COLO668 (cell line): Measurements from ENCODE around the gene HTT-AS.
A peak's percentile ranks its signal among the peaks of the same experiment; 100 is the strongest.

ENCODE experiments used
- DNase-seq: peaks from one replicate; lab custom pipeline; 2025; ENCODE audit not compliant: unreplicated experiment; lab: John Stamatoyannopoulos, UW

HTT-AS gene

DNA sequence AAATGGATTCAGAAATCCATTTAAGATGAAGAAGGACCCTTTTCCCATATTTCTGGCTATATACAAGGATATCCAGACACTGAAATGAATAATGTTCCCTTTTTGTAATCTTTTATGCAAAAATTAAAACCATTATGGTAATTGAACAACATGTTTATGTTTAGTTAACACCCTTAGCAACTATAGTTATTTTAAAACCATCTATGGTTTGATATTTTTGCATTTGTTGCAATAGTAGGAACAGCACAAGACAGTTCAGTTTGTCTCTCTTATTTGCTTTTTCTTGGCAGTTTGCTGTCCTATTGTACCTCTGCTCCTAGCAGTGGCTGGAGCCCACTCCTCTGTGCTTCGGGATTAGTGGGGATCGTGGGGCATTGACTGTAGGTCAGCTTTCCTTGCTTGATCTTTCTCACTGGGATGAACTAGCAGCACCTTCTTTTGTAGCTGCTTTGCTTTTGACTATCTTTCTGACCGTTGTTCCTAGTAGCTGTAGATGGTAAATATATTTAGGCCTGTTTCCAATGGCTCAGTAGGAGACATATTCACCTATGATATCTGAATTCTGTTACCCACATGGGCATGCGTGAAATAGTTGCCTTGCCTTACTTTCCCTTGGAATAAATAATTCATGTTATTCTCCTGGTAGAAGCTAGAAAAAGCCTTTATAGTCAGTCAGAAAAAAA, 12.9 kb upstream of the HTT-AS start:
- no peak for DNase-seq

DNA sequence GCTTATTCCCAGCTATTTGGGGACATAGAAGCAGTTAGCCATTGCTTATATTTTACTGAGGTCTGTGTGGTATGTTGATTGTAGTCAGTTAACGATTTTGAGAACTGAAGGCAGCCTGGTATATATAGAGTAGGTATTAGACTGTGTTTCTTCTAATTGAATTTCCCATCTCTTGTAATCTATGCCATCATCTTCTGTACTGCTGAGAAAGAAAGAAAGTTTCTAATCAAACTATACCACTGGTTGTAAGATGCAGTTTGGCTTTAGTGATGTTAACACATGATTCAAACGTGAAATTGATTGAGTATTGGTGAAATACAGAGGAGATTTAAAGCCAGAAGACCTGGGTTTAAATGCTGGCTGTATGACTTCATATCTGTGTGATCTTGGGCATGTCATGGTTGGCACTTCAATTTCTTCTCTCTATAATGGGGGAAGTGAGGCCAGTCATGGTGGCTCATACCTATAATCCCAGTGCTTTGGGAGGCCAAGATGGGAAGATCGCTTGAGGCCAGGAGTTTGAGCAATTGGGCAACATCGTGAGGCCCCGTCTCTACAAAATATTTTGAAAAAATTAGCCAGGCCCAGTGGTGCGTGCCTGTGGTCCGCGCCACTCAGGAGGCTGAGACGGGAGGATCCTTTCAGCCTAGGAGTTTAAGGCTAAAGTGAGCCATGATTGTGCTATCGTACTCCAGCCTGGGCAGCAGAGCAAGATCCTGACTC, 11.8 kb upstream of the HTT-AS start:
- no peak for DNase-seq

DNA sequence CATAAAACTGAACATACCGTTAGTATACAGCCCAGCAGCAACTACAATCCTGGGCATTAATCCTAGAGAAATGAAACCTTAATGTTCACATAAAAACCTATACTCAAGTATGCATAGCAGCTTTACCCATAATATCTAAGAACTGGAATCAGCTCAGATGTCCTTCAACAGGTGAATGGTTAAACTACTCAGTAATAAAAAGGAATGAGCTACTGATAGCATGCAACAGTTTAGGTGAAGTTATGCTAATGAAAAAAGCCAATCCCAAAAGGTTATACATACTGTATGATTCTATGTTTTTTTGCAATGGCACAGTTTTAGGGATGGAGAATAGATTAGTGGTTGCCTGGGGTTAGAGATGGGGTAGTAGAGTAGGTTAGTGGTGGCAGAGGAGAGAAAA, 9.4 kb upstream of the HTT-AS start:
- DNase-seq = no peak

DNA sequence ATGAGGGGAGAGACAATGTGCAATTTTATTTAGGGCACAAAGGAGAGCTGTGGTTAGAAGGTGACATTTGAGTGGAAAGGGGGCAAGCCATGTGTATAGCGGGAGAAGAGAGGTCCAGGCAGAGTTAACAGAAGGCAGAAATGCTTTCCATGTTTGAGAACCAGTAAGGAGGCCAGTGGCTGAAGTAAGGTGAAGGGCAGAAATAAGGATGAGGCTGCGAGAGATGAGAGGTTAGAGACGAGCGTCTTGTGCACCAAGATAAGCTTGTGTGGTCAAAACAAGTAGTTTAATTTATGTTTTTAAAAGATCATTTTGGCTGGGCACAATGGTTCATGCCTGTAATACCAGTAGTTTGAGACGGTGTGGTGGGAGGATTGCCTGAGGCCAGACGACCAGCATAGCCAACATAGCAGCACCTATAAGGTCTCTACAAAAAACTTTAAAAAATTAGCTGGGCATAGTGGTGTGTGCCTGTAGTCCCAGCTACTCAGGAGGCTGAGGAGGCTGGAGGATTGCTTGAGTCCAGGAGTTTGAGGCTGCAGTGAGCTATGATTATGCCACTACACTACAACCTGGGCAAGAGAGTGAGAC, 8.7 kb upstream of the HTT-AS start:
- no peak for DNase-seq

DNA sequence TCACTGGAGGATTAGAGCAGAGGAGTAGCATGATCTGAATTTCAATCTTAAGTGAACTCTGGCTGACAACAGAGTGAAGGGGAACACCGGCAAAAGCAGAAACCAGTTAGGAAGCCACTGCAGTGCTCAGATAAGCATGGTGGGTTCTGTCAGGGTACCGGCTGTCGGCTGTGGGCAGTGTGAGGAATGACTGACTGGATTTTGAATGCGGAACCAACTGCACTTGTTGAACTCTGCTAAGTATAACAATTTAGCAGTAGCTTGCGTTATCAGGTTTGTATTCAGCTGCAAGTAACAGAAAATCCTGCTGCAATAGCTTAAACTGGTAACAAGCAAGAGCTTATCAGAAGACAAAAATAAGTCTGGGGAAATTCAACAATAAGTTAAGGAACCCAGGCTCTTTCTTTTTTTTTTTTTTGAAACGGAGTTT, 5.4 kb upstream of the HTT-AS start:
- DNase-seq = no peak

DNA sequence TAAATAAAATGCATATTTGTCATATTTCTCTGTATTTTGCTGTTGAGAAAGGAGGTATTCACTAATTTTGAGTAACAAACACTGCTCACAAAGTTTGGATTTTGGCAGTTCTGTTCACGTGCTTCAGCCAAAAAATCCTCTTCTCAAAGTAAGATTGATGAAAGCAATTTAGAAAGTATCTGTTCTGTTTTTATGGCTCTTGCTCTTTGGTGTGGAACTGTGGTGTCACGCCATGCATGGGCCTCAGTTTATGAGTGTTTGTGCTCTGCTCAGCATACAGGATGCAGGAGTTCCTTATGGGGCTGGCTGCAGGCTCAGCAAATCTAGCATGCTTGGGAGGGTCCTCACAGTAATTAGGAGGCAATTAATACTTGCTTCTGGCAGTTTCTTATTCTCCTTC, 3.5 kb upstream of the HTT-AS start:
- no peak for DNase-seq

DNA sequence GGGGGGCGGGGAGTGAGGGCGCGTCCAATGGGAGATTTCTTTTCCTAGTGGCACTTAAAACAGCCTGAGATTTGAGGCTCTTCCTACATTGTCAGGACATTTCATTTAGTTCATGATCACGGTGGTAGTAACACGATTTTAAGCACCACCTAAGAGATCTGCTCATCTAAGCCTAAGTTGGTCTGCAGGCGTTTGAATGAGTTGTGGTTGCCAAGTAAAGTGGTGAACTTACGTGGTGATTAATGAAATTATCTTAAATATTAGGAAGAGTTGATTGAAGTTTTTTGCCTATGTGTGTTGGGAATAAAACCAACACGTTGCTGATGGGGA, 1.3 kb upstream of the HTT-AS start:
- no peak for DNase-seq

DNA sequence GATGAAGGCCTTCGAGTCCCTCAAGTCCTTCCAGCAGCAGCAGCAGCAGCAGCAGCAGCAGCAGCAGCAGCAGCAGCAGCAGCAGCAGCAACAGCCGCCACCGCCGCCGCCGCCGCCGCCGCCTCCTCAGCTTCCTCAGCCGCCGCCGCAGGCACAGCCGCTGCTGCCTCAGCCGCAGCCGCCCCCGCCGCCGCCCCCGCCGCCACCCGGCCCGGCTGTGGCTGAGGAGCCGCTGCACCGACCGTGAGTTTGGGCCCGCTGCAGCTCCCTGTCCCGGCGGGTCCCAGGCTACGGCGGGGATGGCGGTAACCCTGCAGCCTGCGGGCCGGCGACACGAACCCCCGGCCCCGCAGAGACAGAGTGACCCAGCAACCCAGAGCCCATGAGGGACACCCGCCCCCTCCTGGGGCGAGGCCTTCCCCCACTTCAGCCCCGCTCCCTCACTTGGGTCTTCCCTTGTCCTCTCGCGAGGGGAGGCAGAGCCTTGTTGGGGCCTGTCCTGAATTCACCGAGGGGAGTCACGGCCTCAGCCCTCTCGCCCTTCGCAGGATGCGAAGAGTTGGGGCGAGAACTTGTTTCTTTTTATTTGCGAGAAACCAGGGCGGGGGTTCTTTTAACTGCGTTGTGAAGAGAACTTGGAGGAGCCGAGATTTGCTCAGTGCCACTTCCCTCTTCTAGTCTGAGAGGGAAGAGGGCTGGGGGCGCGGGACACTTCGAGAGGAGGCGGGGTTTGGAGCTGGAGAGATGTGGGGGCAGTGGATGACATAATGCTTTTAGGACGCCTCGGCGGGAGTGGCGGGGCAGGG, 711 bp upstream of the HTT-AS start:
- DNase-seq = peak; percentile 45

DNA sequence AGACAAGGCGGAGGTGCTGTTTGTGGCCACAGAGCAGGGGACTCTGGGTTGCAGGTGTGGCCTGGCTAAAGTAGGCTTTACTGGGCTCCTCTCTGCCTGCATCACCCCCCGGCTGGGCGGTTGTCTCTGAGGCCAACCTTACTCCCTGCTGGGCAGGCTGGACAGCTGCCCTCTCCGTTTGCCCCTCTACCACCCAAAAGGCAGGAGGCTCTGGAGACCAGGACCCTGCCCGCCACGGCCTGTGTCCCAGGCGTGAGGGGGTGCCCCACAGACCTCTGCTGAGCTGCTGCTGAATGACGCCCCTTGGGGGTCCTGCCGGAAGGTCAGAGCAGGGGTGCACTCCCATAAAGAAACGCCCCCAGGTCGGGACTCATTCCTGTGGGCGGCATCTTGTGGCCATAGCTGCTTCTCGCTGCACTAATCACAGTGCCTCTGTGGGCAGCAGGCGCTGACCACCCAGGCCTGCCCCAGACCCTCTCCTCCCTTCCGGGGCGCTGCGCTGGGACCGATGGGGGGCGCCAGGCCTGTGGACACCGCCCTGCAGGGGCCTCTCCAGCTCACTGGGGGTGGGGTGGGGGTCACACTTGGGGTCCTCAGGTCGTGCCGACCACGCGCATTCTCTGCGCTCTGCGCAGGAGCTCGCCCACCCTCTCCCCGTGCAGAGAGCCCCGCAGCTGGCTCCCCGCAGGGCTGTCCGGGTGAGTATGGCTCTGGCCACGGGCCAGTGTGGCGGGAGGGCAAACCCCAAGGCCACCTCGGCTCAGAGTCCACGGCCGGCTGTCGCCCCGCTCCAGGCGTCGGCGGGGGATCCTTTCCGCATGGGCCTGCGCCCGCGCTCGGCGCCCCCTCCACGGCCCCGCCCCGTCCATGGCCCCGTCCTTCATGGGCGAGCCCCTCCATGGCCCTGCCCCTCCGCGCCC, 920 bp downstream of the HTT-AS start:
- no peak for DNase-seq

DNA sequence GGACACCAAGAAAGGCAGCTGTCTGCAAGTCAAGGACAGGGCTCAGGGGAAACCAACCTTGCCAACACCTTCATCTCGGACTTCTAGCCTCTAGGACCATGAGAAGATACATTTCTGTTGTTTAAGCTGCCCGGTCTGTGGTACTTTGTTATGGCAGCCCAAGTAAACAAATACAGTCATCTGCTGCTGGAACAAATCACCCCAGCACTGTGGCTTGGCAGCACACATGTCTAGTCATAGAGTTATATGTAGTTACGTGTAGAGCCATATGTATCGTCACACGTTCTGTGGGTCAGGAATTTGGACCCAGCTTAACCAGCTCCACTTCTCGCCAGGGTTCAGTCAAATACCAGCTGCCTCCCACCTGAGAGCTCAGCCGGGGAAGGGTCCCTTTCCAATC, 2.5 kb downstream of the HTT-AS start:
- no peak for DNase-seq

DNA sequence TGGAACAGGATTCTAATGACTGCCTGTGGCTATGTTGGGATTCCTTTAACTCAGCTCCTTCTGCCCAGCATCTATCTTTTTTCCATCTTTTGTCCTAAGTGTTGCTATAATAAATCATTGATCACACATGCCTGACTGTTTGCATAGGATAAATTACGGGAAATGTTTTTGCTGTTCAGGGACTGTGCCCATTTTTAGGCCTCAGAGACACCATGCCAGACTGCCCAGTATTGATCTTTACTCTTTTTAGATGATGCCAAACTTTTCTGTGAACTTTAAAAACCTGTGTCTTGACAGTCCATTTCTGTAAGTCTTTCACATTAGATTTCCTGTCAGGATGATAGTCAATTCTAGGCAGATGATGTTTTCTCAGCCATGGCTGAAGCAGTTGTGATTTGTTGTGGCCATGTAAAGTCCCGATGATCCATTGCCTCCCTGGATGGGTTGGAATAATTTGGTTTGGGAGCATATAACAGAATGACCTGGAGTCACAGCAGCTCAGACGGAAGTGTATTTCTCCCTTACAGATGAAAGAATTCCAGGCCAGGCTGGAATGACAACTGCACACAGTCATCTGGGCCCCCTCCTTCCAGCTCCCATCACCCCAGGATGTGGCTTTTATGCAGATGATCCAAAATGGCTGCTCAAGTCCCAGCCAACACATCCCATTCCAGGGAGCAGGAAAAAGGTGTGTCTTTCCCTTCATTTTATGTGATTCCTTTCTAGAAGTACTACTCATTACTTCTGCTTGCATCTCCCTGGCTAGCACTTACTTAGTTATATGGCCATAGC, 3.4 kb downstream of the HTT-AS start:
- no peak for DNase-seq

DNA sequence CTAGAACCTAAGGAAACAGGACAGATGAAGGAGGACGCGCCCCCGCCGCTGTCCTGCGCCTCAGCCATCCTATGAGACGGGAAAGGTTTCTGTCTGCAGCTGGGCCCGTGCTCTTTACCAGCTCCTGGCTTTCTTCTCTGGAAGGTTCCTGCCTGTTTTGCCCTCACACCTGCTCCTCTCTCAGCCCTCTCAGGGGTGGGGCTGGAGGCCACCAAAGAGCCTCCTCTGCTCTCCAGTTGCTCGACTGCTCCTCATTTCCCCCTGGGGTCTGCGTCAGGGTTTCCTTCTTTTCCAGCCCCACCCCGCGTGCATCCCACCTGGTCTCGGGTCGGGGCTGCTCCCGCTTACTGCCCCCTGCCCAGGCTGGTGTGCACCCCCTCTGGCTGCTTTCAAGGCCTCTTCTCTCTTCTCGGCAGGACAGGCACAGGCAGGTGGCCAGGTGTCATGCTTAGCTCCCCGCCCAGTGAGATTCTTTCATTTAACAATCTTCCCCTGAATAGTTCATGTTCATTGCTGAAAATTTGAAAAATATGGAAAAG, 4.6 kb downstream of the HTT-AS start:
- DNase-seq = no peak

DNA sequence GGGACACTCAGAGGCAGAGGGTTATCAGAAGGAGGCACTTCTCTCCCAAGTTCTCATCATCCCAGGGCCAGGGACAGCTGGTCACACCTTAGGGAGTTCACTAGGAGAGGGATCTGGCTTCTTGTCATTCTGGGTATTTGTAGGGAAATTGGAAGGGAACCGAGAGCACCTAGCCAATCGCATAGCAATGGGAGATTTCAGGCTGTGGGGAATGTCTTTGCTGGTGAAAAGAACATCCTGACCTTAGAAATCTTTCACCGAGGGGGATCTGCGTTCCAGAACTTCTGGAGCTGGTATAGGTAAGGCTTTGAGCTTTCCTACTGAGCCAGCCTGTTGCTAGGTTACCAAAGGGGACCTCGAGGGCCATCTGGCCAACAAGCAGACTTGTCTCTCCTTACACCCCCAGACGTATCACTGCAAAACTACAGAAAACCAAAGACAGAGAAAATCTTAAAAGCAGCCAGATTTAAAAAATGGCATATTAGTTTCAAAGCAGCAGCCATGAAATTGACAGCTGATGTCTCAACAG, 6.8 kb downstream of the HTT-AS start:
- DNase-seq = no peak

DNA sequence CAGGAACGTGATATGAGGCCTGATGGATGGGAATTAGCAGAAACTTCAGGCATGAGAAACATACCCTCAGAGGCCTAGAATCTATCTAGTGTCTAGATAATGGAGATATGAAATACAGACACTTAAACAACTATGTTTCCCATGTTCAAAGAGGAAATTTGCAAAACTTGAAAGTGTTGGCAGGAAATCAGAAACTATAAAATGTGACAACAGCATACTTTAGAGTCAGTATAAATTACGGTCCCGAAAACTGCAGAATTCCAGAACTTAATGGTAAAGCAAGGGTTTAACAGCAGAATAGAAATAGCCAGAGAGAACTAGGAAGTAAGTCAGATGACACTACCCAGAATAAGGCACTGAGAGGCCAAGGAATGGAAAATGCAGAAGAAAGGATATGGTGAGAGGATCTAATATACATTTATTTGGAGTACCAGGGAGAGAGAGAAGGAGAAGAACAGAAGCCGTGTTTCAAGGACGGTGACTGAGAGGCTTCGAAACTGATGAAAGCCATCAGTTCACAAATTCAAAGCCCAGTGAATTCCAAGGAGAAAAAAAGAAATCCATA, 7.4 kb downstream of the HTT-AS start:
- DNase-seq = no peak

DNA sequence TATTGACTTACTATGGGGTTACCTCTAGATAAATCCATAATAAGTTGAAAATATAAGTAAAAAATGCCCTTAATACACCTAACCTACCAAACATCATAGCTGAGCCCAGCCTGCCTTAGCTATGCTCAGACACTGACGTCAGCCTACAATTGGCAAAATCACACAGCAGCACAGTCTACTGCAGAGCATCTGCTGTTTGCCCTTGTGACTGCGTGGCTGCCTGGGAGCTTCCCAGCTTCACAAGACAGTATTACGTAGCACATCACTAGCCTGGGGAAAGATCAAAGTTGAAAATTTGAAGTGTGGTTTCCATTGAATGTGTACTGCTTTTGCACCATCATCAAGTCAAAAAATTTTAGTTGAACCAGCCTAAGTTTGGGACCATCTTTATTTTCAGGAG, 8.8 kb downstream of the HTT-AS start:
- no peak for DNase-seq

DNA sequence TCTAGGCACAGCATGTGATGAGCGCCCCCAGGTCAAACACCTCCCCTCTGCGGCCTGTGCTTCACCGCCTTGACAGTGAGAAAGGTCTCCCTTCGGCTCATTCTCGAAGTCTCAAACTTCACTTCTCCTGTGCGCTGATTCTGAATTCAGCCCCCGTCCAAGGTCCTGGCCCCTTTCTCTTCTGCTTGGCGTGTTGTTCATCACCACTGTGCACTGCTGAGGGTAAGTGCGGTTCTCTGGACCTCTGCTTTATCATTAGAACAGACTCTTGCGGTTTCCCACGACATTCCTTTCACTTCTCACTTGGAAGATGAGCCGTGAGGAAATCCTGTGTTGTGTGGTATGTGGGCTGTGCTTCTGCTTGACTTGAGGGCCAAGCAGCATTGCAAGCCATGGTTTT, 11.9 kb downstream of the HTT-AS start:
- no peak for DNase-seq

DNA sequence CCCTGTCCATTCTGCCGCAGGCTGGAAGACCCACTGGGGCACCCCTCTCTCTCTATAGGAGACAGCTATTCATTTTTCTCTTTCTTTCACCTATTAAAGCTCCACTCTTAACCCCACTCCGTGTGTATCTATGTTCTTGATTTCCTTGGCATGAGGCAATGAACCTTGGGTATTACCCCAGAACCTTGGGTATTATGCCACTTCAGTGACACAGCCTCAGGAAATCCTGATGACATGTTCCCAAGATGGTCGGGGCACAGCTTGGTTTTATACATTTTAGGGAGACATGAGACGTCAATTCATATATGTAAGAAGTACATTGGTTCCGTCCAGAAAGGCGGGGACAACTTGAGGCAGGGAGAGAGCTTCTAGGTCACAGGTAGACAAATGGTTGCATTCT, 13.4 kb downstream of the HTT-AS start:
- DNase-seq = no peak

DNA sequence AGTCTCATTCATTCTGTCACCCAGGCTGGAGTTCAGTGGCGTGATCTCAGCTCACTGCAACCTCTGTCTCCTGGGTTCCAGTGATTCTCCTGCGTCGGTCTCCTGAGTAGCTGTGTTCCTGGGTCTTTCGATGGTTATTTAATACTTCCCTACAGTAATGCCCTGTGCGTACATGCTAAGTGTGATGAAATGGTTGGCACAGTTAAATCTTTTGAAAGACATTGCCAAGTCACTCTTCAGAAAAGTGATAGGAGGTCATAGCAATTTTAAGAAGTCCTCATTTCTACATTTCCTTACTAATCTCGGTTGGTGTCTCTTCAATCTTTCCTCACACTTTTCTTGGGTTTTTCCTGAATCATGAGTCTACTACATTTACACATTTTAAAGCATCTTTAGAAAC, 14.4 kb downstream of the HTT-AS start:
- no peak for DNase-seq

DNA sequence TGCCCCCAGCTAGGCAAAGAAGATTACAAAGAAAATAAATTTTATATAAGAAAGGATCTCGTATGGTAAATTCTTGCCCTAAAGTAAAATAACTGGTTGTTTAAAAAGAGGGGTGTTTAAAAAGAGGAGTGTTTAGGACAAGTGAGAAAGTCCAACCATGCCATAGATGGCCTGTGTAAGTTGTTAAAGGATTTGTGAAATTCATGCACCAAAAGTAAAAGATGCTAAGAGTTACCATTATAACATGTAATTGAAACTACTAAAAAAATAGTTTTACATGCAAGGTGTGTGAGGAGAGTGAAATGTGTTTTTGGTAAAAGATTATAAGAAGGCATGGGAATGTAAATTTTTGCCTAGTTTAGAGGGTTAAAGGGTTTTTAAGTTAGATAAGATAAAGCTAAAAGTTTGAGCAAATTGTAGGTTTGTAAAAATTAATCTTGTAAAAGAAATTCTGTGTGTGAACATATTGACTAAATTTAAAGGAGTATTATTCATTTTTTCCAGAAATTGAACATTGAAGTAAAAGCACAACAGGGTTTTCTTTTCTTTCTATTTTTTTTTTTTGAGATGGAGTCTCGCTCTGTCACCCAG, 20.1 kb downstream of the HTT-AS start:
- no peak for DNase-seq
